HL-60 (cell line): ENCODE data around the gene PPP1R27.

Source experiments
- CTCF ChIP-seq: IDR thresholded peaks from one replicate; pipeline ENCODE4 v1.5.1; 2011; ENCODE audit warnings: low read length, control low read depth, inconsistent platforms; ENCODE audit not compliant: insufficient read depth
- POLR2AphosphoS5 ChIP-seq: IDR thresholded peaks from 2 replicates; pipeline ENCODE4 v1.6.1; 2012; ENCODE audit warnings: low read depth

DNA sequence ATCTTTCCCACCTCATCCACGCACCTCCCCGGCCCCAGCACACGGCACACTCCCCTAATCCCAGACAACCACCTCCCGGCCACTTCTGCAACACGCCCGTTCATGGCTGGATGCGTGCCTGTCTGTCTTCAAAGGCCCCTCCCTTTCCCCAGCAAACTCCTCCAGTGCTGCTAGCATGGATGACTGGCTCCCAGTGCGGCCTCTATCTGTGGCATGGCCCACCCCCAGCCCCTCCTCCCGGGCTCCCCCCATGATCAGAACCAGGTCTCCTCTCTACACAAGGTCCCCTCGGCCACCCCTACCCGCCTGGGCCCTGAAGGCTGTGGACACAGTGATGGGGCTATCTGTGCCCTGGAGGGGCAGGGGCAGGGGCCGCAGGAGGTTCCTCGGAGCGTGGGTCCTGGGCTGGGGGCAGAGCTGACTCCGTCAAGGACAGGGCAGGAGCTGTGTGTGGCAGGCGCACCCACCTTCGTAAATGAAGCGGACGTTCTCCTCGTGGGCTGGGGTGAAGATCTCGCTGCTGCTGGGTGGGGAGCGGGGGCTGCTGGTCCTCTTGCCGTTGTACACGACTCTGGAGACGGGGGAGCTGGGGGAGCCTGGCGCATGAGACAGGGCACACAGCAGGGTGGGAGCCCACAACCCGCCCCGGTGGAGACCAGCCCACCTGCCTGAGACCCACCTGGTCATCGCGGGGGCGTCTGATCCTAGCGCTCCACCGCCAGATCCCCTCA, 10.9 kb downstream of the PPP1R27 start:
- TF ChIP-seq POLR2AphosphoS5, result no peak
- TF ChIP-seq CTCF, result no peak
